ENCODE measurements around the gene MED14. TPM values are rescaled to one million over a fixed set of nuclear protein-coding genes. Genes with fewer than 3 reads are reported as not detected.

The MED14 gene
- total RNA-seq, 1 experiment from 2014 or later, result 83.3 TPM

- no peaks in the 10 kb centered on the region for H3K27me3 Mint-ChIP-seq (ENCODE audit: low read depth)
- ChIA-PET POLR2A (no interaction called here), CTCF (no interaction called here)
- H3K27ac Mint-ChIP-seq, result 0 out of 2 replicates have a peak overlapping the region, but pooled peaks have one; percentile 58
- H3K9me3 Mint-ChIP-seq, result no peaks in the 10 kb centered on the region
- DNase-seq (ENCODE audit: low spot score) (no peak), ATAC-seq (no peak)
- H3K36me3 Mint-ChIP-seq, result peaks cover 41% of the 10 kb centered on the region
- peaks cover 36% of the 10 kb centered on the region for H3K4me1 Mint-ChIP-seq
- TF ChIP-seq TCF7 (CRISPR knock-in tag; IDR thresholded peaks at IDR 0.05; ENCODE audit: low read depth) (no peak), ZNF138 (CRISPR knock-in tag; conservative IDR thresholded peaks at IDR 0.05) (no peak), ARID4B (CRISPR knock-in tag; IDR thresholded peaks at IDR 0.05; ENCODE audit: borderline replicate concordance) (no peak), ATF2 (CRISPR knock-in tag; IDR thresholded peaks at IDR 0.05; ENCODE audit: borderline replicate concordance, low read depth) (no peak), ETV6 (CRISPR knock-in tag; IDR thresholded peaks at IDR 0.05) (no peak), SMAD4 (CRISPR knock-in tag; IDR thresholded peaks at IDR 0.05) (no peak), JUN (CRISPR knock-in tag; IDR thresholded peaks at IDR 0.05) (no peak), TP53 (CRISPR knock-in tag; IDR thresholded peaks at IDR 0.05) (no peak), CBFB (CRISPR knock-in tag; IDR thresholded peaks at IDR 0.05; ENCODE audit: low read depth) (no peak), ZNF532 (CRISPR knock-in tag; IDR thresholded peaks at IDR 0.05; ENCODE audit: borderline replicate concordance) (no peak), SMAD3 (CRISPR knock-in tag; IDR thresholded peaks at IDR 0.05; ENCODE audit: borderline replicate concordance) (no peak), FOXP4 (CRISPR knock-in tag; IDR thresholded peaks at IDR 0.05) (no peak), FOXP1 (CRISPR knock-in tag; IDR thresholded peaks at IDR 0.05; ENCODE audit: borderline replicate concordance) (no peak), MAX (CRISPR knock-in tag; IDR thresholded peaks at IDR 0.05) (no peak), GTF2I (CRISPR knock-in tag; conservative IDR thresholded peaks at IDR 0.05) (no peak), HMGA2 (CRISPR knock-in tag; IDR thresholded peaks at IDR 0.05) (no peak), TEAD4 (CRISPR knock-in tag; IDR thresholded peaks at IDR 0.05) (no peak)
- no peak overlapping the region for H3K4me3 Mint-ChIP-seq
Measured at GRCh38 chrX:40727581-40728252, 7.6 kb downstream of the MED14 start.

Data from WTC11 (cell line).